HG03135 (cell line): ENCODE data around the gene TMC6.
A peak's percentile ranks its signal among the peaks of the same experiment; 100 is the strongest.
"Not testable (repeated sequence)": the region's sequence is repeated elsewhere in the genome, so short reads cannot be mapped to it uniquely, and the experiment has no call there.

Experiments used
- ATAC-seq: cut with Tn5 transposase; IDR thresholded peaks from one replicate; pipeline ENCODE4 v1.9.1; 2021; ENCODE audit warnings: mild to moderate bottlenecking, moderate library complexity; ENCODE audit not compliant: unreplicated experiment

Gene TMC6

DNA sequence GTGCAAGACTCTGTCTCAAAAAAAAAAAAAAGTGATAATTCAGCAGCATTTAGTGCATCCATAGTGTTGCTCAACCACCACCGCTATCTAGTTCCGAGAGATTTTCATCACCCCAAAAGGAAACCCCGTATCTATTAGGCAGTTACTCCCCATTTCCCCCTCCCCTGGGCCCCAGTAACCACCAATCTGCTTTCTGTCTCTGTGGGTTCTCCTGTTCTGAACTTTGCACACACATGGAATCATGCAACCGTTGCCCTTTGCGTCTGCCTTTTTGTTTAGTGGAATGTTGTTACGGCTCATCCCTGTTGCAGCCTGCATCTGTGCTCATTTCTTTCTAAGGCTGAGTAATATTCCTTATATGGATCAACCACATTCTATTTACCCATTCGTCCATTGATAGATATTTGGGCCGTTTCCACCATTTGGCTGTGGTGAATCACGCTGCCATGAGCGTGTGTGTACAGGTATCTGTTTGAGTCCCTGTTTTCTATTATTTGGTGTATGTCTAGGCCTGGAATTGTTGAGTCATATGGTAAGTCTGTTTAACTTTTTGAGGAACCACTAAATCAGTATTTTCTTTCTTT lies 31.1 kb upstream of the TMC6 start:
- ATAC-seq, result no peak

- peak; percentile 54 for ATAC-seq
Observed at GRCh38 chr17:78154903-78155811, 26.6 kb upstream of the TMC6 start.

DNA sequence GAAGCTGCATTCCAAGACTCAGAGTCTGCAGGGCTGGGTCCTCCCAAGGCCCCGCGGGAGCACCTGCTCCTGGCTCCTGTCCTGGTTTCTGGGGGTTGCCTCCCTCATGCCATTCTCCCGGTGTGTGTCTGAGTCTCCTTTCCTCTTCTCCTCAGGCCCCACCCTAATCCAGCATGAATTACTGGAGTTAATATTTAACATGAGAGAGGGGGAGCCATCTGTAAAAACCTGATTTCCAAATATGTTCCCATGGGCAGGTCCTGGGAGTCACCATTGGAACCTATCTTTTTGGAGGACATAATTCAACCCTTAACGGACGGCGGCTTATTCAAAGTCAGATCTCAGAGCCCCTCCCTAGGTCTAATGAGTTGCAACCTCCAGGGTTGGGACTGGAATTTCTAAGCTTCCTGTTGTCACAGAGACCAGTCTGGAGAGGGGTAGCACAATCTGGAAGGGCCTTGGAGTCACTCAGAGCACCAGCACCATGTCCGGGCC lies 23.0 kb upstream of the TMC6 start:
- ATAC-seq, result no peak

- ATAC-seq, result no peak
Observed at GRCh38 chr17:78148286-78149016, 19.9 kb upstream of the TMC6 start.

GRCh38 chr17:78147315-78147998 lies 18.9 kb upstream of the TMC6 start:
- ATAC-seq, result no peak

GRCh38 chr17:78146881-78147280 lies 18.3 kb upstream of the TMC6 start:
- ATAC-seq, result no peak

- ATAC-seq, result no peak
Observed at GRCh38 chr17:78146471-78146869, 17.9 kb upstream of the TMC6 start.

DNA sequence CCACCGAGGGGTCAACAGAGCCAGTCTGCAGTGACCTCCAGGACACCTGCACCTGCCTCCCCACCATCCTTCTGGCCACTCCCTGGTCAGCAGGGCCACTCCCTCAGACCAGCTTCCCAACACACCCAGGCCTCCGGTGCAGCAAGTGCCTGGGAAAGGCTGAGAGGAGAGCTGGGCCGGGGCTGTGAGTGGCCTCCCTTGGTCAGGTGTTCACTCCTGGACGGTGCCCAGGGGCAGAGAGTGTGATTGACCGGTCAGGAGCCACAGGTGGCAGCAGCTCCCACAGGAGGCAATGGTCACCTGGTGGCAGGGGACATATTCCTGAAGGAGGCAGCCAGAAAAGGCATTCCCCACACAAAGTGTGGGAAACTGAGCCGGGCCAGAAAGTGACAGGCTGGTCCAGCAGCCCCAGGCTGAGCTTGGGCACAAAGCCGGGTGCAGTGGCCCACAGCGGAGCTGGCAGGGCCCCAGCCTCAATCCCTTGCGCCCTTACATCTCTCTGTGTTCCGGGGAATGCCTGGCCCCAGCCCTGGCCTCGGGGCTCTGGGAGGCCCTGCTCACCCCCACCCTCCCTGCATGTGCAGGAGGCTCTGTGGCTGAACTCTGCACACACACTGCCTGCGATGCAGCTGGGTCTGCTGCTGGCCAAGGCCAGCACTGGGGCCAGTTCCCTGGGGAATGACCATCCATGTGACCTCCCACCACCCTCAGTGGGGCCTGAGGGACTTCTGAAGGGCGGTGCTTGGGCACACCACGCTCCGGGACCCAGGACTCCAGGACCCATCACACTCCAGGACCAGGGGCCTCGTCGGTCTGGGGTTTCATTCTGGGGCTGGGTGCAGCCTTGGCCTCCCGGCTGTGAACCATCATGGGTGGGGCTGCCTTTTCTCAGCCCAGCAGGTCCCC lies 16.4 kb upstream of the TMC6 start:
- ATAC-seq, result no peak

DNA sequence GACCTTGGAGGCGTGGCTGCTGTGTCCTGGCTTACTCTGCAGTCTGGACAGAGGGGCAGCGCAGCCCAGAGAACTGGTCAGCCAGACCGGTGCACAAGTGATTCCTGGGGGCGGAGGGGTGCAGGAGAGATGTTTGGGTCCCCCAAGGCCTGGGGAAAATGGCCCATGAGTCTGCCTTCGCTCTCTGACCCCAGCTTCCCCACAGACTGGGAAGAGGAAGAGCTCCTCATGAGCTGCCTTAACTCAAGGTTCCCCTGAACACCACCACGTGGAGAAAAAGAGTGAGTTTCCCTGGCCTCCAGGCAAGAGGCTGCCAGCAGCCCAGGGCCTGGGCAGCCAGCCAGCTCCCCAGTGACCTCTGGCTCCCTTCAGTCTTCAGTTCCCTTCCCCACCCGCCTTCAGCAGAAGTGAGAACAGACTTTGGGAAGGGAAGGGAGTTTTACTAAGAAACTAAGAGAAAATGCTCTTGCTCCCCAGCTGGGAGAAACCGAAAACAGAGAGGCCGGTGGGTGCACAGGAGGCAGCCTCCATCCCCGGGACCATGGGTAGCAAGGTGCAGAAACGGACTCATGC lies 15.7 kb upstream of the TMC6 start:
- no peak for ATAC-seq

DNA sequence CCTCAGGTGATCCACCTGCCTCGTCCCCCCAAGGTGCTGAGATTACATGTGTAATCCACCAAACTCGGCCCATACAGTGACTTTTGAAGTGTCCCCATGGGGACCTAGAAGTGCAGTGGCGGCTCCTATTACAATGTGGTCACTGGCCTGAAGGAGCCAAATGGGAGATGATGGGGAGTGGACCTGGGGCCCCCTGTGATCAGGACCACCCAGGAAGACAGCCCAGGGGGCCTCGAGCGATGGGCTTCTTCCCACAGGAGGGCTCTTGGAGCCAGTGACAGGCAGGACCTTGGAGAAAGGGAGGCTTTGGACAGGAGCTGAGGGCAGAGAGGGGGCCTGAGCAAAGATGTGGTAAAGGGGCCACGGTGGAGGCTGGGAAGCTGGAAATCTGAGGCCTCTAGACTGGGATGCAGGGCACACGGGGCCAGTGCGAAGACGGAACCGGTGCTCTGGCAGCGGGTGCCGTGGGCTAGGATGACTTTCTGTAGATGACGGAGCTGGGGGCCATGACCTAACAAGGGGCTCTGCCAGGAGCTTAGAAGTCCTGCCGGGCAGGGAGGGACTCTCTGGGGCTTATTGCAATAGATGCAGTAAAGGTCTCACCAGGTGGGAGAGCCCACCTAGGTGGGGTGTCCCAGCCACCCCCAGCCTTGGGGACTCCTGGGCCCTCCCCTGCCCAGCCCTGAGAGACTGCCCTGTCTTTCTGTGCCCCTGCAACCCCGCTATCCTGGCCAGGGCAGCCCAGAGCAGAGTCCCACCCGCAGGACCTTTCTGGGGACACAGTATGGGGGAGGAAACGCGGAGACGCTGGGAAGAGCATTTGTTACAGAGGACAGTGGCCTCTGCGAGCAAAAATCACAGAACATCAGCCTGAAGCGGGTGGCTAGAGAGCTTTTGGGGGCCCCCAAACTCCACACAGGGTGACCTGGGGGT lies 14.9 kb upstream of the TMC6 start:
- ATAC-seq, result no peak

DNA sequence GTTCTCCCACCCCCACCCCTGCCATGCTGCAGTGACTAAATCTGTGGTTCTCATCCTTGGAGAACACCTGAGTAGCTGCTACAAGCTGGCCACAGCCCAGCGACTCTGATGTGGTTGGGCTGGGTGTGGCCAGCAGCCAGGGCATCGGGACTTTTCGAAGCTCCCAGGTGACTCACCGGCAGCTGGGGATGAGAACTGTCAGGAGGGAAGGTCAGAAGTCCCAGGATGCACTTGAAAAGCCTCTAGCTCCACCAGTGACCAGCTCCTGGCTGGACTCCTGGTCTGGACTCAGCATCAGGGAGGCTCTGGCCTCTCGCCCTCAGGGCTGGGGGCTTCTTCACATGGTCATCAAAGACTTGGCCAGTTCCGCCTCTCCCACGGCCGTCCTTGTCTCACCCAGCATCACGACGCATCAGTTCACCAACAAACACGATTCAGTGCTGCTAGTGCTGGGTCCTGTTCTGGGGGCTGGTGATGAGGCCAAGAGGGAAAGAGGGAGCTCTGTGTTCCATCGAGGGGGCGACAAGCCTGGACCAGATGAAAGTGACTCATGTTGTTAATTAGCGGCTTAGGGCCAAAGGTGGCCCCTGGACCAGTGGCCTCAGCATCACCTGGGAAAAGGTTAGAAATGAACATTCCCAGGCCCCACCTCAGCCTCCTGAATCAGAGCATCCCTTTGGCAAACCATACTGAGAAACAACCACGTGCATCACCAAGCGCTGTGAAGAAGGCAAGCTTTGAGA lies 13.7 kb upstream of the TMC6 start:
- no peak for ATAC-seq

- no peak for ATAC-seq
Observed at GRCh38 chr17:78141437-78142118, 13.0 kb upstream of the TMC6 start.

DNA sequence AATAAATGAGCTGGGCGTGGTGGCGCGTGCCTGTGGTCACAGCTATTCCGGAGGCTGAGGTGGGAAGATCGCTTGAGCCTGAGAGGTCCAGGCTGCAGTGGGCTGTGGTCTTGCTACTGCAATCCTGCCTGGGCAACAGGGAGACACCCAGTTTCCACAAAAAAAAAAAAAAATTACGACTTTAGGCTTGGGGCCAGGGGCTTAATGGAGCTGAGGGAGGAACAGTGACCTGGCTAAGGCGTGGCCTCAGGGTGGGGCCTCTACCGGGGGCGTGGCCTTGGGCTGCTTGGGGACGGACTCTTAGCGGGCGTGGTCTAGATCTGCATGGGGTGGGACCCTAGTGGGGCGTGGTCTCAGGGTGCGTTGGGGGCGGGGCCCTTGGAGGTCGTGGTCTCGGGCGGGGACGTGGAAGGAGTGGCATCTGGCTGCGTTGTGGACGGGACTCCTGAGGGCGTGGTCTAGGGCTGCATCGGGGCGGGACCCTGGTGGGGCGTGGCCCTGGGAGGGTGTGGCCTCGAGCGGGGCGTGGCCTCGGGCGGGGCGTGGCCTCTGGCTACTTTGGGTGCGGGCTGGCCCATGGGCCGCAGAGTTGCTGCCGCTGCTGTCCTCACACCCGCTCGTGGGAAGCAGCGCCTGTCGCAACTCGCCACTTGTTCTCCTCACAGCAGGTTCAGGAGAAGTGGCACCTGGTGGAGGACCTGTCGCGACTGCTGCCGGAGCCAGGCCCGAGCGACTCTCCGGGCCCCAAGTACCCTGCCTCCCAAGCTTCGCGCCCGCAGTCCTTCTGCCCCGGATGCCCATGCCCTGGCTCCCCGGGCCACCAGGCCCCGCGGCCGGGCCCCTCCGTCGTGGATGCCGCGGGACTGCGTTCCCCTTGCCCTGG lies 11.9 kb upstream of the TMC6 start:
- peak; percentile 72 for ATAC-seq

- ATAC-seq, result not testable (repeated sequence)
Observed at GRCh38 chr17:78139861-78140168, 11.3 kb upstream of the TMC6 start.

GRCh38 chr17:78138204-78139060 lies 9.9 kb upstream of the TMC6 start:
- no peak for ATAC-seq
